HG03442 (cell line): ENCODE data around the gene CLEC9A.
"Not testable (repeated sequence)": the region's sequence is repeated elsewhere in the genome, so short reads cannot be mapped to it uniquely, and the experiment has no call there.

Experiments used
- ATAC-seq: cut with Tn5 transposase; IDR thresholded peaks from one replicate; pipeline ENCODE4 v1.9.1; 2021; ENCODE audit warnings: mild to moderate bottlenecking, moderate library complexity; ENCODE audit not compliant: unreplicated experiment

CLEC9A gene

GRCh38 chr12:10030446-10030845 lies at the start of gene CLEC9A:
CLEC9A (plus strand) TSS chr12:10030682; CDS start chr12:10052688, 22,006 bp downstream.
- no peak for ATAC-seq

DNA sequence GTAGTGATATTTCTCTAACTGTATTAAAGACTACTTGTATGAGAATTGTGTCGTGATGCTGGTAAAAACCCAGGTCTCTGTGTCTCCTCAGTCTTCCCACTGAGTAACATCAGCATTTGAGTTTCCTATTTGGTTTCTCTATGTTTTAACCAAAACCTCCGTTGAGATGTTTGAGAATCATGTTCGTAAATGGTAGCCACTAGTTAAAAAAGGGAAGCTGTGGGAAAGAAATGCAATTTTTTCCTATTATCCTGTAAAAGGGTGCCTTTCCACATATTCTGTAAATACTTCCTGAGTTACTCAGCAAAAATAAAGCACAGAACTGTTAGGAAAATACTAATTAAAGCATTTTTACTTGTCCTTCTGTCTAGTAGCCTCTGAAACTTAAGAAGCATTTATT lies 38.6 kb upstream of the CLEC9A start:
- ATAC-seq: no peak

DNA sequence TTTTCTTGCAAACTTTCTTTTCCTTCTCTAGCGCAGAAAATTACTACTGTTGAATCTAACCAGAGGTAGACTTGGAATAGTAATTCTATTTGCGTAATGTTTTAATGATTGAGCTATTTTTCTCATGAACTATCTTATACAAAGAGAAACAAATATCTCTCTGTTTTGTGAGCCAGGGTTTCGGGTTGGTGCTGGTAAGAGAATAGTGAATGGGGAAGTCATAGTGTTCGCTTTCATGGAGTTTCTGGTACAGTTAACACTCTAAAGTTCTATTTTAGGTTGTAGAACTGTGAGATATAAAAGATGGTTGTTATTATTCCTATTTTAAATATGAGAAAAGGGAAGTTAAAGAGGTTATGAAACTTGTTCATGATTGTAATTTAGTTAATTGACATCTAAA lies 38.2 kb upstream of the CLEC9A start:
- ATAC-seq: no peak

- ATAC-seq: no peak
These were observed 31.5 kb upstream of the CLEC9A start, which contains the start of gene CLEC1B for GRCh38 chr12:9999016-9999415. CLEC1B (minus strand) TSS chr12:9999121; CDS start chr12:9999100, 21 bp downstream.

GRCh38 chr12:10001171-10001776 lies 29.2 kb upstream of the CLEC9A start:
- ATAC-seq: no peak

GRCh38 chr12:10012630-10013330 lies 17.7 kb upstream of the CLEC9A start:
- ATAC-seq: no peak

- ATAC-seq: no peak
These were observed 15.0 kb upstream of the CLEC9A start for GRCh38 chr12:10015450-10015849.

DNA sequence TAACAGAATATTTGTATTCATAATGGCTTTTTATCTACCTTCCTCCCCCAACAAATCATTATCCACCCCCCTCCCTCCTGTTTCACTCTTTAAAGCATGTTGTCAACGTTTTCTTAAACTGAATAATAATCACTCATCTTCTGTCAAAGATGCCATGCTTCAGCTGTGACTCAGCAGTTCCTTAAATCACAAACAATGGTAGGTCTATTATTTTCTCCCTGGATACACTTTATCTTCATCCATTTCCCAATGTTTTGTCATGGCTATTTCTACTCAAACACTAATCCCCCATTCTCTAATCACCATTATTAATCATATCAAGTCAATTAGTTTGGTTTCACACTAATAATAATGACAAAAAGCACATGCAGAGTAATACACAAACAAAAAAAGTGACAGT lies 13.6 kb upstream of the CLEC9A start:
- ATAC-seq: no peak

GRCh38 chr12:10018386-10018785 lies 12.1 kb upstream of the CLEC9A start:
- ATAC-seq: no peak

DNA sequence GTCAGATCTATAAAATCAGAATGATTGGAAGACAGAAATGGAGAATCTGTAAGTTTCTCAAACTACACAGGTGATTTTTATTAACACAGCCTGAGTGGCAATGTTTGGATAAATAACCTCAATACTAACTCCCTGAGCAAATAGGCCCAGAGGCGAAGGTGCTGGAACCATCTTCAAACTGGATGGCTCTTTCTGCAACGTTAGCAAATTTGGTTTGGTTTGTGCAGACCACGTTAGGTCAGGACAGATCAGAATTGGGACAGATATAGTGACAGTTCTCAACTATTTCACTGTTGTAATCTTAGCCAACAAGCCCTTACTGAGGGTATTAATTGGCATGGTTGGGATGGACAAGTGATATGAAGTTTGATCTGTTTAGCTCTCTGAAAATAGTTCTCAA lies 9.1 kb upstream of the CLEC9A start:
- no peak for ATAC-seq

DNA sequence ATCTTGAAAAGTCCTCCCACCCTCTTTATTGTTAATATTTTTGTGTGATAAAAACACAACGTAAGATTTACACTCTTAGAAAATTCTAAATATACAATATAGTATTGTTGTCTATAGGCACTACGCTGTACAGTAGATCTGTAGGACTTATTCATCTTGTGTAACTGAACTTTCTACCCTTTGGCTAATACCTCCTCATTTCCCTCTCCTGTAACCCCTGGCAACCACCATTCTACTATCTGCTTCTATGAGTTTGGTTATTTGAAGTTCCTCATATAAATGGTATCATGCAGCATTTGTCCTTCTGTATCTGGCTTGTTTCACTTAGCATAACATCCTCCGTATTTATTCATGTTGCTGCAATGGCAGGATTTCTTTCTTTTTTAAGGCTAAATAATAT lies 5.2 kb upstream of the CLEC9A start:
- no peak for ATAC-seq

DNA sequence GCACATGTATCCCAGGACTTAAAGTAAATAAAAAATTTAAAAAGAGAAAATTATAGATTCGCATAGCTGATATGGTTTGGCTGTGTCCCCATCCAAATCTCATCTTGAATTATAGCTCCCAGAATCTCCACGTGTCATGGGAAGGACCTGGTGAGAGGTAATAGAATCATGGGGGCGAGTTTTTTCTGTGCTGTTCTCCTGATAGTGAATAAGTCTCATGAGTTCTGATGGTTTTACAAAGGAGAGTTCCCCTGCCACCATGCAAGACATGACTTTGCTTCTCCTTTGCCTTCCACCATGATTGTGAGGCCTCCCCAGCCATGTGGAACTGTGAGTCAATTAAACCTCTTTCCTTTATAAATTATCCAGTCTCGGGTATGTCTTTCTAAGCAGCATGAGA lies 3.8 kb upstream of the CLEC9A start:
- not testable (repeated sequence) for ATAC-seq

GRCh38 chr12:10027311-10027710 lies 3.2 kb upstream of the CLEC9A start:
- no peak for ATAC-seq

DNA sequence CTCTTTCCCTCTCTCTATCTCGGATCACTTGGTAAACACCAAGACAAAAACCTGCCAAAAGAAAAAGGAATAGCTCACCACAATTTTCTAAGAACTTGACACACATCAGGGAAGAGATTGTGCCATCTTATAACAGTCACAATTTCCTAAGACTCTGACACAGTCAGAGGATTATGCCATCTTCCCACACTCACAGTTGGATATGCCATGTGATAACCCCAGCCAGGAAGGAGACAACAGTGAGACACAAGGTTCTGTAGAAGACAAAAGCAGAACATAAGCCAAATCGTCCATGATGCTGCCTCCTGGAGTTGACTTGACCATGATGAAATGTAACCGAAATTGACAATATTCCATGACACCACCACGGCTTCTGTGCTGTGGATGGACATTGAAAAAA lies 2.8 kb upstream of the CLEC9A start:
- no peak for ATAC-seq

GRCh38 chr12:10031321-10031720 lies 839 bp downstream of the CLEC9A start:
- no peak for ATAC-seq

DNA sequence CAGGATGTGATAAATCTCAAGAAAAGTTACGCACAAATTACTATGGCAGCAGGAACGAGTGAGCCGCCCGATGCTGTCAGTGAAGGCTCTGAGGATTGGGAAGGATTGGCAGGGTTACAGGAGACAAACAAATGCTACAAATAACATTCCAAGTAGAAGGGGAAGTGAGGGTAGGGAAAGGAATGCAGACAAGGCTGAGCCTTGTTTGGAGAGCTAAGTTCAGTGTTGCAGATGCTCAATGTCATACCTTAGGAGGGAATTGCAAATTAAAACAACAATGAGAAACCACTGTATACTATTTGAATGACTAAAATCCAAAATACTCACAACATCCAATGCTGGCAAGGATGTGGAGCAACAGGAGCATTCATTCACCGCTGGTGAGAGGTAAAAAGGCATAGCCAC lies 1.3 kb downstream of the CLEC9A start:
- no peak for ATAC-seq

DNA sequence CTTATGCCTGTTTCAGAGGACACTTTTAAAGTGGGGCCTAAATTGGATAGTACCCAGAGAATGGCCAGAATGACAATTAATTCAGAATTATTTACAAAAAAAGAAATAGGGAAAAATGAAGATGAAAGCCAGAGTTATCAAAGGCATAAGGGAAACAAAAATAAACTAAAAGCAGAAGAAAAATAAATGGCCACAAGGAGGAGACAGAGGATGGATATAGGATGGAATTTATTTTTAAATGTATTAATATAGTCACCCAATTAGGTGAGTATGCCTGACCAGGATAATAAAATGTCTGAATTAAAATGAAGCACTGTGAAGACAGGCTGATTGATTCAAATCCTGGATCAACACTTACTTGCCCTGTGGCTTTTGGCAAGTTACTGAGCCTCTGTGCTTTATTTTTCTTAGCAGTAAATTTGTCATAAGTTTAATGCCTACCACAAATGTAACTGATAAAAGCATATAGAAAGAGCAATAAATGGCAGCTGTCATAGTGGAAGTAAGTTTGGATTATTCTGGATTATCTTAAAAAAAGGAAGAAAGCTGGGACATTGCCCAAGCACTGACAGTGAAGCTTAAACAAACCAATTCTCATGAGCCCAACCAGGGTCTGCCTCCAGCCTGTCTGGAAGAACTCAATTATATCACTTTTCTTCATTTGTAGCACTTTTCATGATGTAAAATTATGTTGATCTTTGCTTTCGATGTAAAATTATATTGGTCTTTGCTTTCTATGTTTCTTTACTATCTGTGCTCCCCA lies 3.5 kb downstream of the CLEC9A start:
- ATAC-seq: no peak

GRCh38 chr12:10042167-10042566 lies 11.7 kb downstream of the CLEC9A start:
- no peak for ATAC-seq

DNA sequence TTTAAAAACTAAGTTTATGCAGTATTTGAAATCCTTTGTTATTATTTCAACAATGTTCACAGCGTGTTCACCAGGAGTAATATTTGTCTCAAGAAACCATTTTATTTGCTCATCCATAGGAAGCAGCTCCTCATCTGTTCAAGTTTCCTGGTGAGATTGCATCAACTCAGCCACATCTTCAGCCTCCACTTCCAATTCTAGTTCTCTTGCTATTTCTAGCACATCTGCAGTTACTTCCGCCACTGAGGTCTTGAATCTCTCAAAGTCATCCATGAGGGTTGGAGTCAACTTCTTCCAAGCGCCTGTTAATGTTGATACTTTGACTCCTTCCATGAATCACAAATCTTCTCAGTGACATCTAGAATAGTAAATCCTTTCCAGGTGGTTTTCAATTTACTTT lies 18.0 kb downstream of the CLEC9A start:
- ATAC-seq: no peak

GRCh38 chr12:10052193-10052913 lies 21.9 kb downstream of the CLEC9A start:
- no peak for ATAC-seq

GRCh38 chr12:10058387-10058786 lies 27.9 kb downstream of the CLEC9A start:
- no peak for ATAC-seq
